GM12865 (cell line): ENCODE data around the gene RITA1.

Experiments
- DNase-seq: peaks from one replicate; pipeline ENCODE4 v3.0.0; 2010; ENCODE audit warnings: low read depth
- H3K4me3 ChIP-seq: 2 replicates; pipeline ENCODE4 v1.5.1; 2011; ENCODE audit warnings: mild to moderate bottlenecking, low read depth, low read length, control low read depth
- TF ChIP-seq, protein P1 (sequence below): IDR thresholded peaks from 2 replicates; pipeline ENCODE4 v1.5.1; 2011; ENCODE audit warnings: low read length, control low read depth, low read depth, inconsistent platforms; ENCODE audit not compliant: insufficient read depth; ENCODE audit errors: missing control alignments

RITA1 gene

DNA sequence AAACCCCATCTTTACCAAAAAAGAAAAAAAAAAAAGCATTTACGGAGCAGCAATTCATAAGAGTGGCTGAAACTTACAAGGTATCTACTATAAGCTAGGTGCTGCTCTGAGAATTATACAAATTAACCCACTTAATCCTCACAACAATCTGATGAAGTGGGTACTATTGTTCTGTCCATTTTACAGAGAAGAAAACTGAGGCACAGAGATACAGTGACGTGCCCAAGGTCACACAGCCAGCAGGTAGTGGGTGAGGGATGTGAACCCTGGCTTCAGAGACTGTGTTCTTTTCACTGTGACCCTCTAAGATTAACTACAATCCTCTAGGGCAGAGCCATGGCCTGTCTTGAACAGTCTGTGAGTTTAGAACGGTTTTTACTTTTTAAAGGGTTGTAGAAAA is 3.5 kb upstream of the RITA1 start:
- DNase-seq, result no peak
- TF ChIP-seq, protein P1, sequence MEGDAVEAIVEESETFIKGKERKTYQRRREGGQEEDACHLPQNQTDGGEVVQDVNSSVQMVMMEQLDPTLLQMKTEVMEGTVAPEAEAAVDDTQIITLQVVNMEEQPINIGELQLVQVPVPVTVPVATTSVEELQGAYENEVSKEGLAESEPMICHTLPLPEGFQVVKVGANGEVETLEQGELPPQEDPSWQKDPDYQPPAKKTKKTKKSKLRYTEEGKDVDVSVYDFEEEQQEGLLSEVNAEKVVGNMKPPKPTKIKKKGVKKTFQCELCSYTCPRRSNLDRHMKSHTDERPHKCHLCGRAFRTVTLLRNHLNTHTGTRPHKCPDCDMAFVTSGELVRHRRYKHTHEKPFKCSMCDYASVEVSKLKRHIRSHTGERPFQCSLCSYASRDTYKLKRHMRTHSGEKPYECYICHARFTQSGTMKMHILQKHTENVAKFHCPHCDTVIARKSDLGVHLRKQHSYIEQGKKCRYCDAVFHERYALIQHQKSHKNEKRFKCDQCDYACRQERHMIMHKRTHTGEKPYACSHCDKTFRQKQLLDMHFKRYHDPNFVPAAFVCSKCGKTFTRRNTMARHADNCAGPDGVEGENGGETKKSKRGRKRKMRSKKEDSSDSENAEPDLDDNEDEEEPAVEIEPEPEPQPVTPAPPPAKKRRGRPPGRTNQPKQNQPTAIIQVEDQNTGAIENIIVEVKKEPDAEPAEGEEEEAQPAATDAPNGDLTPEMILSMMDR, result no peak
- H3K4me3 ChIP-seq, result no peak overlapping the region

DNA sequence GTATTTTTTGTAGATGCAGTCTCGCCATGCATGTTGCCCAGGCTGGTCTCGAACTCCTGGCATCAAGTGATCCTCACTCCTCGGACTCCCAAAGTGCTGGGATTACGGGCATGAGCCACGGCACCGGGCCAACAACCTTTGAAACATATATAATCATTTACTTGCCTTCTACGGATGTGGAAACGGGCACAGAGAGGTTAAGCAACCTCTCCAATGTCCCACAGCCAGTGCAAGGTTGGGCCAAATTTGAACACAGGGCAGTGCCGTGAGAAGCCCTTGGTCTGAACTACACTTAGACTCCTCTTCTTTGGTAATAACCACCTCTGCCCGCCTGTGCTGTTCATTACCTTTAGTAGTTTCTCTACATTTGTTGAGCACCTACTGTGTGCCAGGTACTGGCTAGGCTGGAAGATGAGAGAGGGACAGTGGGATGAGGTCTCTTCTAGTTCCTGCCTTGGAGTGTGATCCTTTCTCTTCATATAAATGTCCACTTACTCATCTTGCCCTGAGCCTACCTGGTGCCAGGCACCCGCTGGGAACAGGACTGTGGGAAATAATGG is 2.4 kb upstream of the RITA1 start:
- TF ChIP-seq, protein P1, result no peak
- DNase-seq, result no peak
- H3K4me3 ChIP-seq, result no peak overlapping the region

DNA sequence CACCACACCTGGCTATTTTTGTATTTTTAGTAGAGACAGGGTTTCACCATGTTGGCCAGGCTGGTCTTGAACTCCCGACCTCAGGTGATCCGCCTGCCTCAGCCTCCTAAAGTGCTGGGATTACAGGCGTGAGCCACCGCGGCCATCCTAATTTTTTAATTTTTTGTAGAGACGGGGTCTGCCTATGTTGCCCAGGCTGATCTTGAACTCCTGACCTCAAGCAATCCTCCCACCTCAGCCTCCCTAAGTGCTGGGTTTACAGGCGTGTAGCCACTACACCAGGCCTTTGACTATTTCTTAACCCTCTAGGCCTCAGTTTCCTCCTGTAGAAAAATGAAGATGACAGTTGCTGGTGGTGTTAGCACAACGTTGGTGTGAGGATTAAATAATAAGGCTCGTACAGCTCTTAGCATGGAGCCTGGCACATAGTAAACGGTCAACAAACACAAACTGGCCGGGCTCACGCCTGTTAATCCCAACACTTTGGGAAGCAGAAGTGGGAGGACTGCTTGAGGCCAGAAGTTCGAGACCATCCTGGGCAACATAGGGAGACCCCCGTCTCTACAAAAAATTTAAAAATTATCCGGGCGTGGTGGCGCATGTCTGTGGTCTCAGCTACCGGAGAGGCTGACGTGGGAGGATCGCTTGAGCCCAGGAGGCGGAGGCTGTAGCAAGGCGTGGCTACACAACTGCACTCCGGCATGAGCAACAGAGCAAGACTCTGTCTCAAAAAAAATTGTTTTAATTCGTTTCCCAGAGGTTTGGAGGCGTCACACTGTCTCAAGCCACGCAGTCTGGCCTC is 1.2 kb upstream of the RITA1 start:
- TF ChIP-seq, protein P1, result no peak
- peak overlapping the region; percentile 94 for H3K4me3 ChIP-seq
- DNase-seq, result no peak

DNA sequence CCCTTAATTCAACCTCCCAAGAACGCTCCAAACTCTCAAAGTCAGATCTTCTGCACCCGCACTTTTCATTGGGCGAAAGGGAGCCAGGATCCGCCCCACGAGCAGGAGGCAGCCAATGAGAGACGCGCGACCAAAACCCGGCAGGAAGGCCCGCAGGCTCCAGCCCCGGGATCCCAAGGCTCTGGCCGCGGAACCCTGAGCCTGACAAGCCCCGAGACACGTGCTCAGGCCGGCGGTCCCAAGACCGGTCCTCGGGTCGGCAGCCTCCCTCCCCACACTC is 681 bp upstream of the RITA1 start:
- peak; percentile 94 for DNase-seq
- TF ChIP-seq, protein P1, result no peak
- peak overlapping the region; percentile 94 for H3K4me3 ChIP-seq

DNA sequence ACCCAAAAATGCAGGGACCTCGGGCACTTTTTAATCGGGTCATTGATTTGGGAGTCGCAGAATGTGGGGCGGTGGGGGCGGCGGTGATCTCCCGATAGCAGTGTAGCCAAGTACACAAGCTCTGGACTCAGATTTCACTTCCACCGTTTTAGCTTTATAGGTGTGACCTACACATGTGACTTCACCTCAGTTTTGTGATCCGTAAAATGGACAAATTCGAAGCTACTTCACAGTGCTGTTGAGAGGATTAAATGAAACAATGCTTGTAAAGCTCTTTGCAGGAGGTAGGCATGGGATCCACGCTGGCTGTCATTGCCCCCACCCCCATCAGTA is 478 bp downstream of the RITA1 start:
- TF ChIP-seq, protein P1, result no peak
- H3K4me3 ChIP-seq, result peak overlapping the region; percentile 94
- DNase-seq, result peak; percentile 58

DNA sequence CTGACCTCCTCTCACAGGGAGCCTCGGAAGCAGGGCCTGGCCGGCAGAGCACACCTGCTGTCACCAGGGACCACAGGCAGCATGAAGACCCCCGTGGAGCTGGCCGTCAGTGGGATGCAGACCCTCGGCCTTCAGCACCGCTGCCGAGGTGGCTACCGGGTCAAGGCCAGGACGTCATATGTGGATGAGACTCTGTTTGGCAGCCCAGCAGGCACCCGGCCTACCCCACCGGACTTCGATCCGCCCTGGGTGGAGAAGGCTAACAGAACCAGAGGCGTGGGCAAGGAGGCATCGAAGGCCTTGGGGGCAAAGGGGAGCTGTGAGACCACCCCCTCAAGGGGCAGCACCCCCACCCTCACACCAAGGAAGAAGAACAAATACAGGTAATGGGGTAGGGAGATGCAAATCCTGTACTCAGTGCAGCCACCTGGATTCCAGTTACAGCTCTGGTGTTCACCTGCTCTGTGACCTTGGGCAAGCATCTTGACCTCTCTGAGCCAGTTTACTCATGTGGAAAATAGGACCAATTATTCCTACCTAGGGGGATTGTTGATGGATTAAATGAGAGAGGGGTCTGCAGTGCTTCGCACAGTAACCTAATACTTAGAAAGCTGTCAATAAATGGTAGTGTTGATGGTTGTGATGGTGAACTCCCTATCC is 1.3 kb downstream of the RITA1 start:
- TF ChIP-seq, protein P1, result no peak
- peak overlapping the region; percentile 94 for H3K4me3 ChIP-seq
- no peak for DNase-seq

DNA sequence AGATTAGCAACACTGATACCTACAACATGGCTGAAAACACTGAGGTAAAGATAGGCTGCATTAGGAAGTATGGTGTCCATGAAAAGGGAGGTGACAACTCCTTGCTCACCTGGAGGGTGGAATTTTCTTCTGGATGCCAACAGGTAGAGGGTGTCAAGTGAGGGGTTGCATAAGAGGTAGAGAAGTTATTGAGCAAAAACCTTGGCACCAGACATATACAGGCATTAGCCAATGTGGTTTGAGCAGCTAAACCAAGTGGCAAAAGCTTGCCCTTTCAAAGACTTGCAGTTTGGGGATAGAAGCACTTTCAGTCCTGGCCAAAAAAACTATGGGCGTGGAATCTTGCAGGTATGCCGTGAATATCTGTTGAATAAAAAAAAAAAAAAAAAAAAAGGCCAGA is 3.8 kb downstream of the RITA1 start:
- no peak overlapping the region for H3K4me3 ChIP-seq
- TF ChIP-seq, protein P1, result no peak
- no peak for DNase-seq
